ENCODE data around the gene OPCML. TPM values are rescaled to one million over a fixed set of nuclear protein-coding genes. Genes with fewer than 3 reads are reported as not detected.

Gene OPCML
- total and polyA plus RNA-seq, 2 experiments from 2014 or later: 1.2 to 4.4 TPM

DNA sequence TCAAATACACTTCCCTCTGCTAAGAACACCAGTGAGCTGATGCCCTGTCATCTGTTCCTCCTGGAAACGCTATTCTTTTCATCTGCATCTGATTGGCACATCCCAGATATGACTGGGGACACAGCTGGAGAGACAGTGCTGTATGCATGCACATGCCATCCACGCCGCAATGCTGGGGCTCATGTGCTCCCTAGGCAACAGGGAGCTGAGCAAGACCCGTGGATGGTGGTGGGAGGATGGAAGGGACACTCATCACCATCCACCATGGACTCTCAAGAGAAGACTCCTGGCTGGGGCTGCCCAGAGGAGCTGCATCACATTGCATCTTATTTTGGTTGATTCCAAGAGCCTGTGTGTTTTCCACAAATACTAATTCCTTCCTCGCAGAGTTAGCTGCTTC lies 534.9 kb downstream of the OPCML start:
- Mint-ChIP-seq H3K9me3 (peaks cover 3% of the 10 kb centered on the region; the same call in 1 of the 3 replicates), H3K27me3 (ENCODE audit: insufficient read depth, low read depth, poor library complexity) (peaks cover 33% of the 10 kb centered on the region), H3K4me3 (no peak overlapping the region), H3K4me1 (peaks cover 19% of the 10 kb centered on the region), H3K36me3 (ENCODE audit: low read depth) (no peaks in the 10 kb centered on the region; the same call in 2 of the 3 replicates), H3K27ac (no peak overlapping the region)
- Histone ChIP-seq H3K27me3 (ENCODE audit: insufficient read depth) (peaks cover 35% of the 10 kb centered on the region), H3K36me3 (ENCODE audit: insufficient read depth) (no peaks in the 10 kb centered on the region), H3K4me2 (no peak overlapping the region), H3K27ac (ENCODE audit: low read depth) (no peak overlapping the region), H2AFZ (no peak overlapping the region), H3K4me3 (no peak overlapping the region), H3K9me2 (ENCODE audit: insufficient read depth) (no peaks in the 10 kb centered on the region), H3F3A (replicated peaks; ENCODE audit: low read depth) (0 out of 2 replicates have a peak, but pooled peaks cover 2% of the 10 kb centered on the region), H3K79me2 (replicated peaks; ENCODE audit: insufficient read depth) (no peaks in the 10 kb centered on the region), H4K20me1 (replicated peaks; ENCODE audit: insufficient read depth) (no peaks in the 10 kb centered on the region), H3K4me1 (ENCODE audit: insufficient read depth) (peaks cover 20% of the 10 kb centered on the region)
- DNase-seq (ENCODE audit: low spot score) (no peak), ATAC-seq (no peak)
- TF ChIP-seq POLR2AphosphoS5 (IDR thresholded peaks at IDR 0.05; ENCODE audit: low read depth) (no peak), EZH2phosphoT487 (IDR thresholded peaks at IDR 0.05; ENCODE audit: unreplicated experiment) (no peak), ZNF331 (CRISPR knock-in tag; IDR thresholded peaks at IDR 0.05; ENCODE audit: low read depth) (no peak), EZH2 (IDR thresholded peaks at IDR 0.05; ENCODE audit: low read depth, unreplicated experiment) (no peak), STAT1 (IDR thresholded peaks at IDR 0.05; ENCODE audit: unreplicated experiment) (no peak), JUNB (IDR thresholded peaks at IDR 0.05; ENCODE audit: unreplicated experiment) (no peak)

DNA sequence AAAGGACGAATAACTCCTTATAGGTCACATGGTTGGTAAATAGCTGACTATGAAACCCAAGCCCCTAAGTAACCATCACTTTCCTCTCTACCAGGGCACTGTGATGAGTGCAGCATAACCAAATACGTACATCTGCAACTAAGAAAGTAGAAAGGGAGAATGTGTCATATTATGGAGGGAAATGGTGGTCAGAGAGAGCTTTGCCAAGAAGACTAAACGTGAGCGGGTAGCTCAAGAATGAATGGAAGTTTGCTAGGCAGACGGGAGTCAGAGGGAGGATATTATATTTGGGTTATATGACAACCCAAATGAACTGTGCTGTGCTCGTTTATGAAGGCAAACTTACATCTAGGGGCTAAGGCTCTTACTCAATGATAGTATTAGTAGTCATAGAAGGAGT lies 537.3 kb downstream of the OPCML start:
- Histone ChIP-seq H3K27ac (ENCODE audit: low read depth) (no peak overlapping the region), H4K20me1 (replicated peaks; ENCODE audit: insufficient read depth) (no peaks in the 10 kb centered on the region), H2AFZ (no peak overlapping the region), H3F3A (replicated peaks; ENCODE audit: low read depth) (0 out of 2 replicates have a peak, but pooled peaks cover 2% of the 10 kb centered on the region), H3K9me2 (ENCODE audit: insufficient read depth) (no peaks in the 10 kb centered on the region), H3K4me3 (no peak overlapping the region), H3K36me3 (ENCODE audit: insufficient read depth) (no peaks in the 10 kb centered on the region), H3K27me3 (ENCODE audit: insufficient read depth) (peaks cover 35% of the 10 kb centered on the region), H3K79me2 (replicated peaks; ENCODE audit: insufficient read depth) (no peaks in the 10 kb centered on the region), H3K4me1 (ENCODE audit: insufficient read depth) (peaks cover 20% of the 10 kb centered on the region), H3K4me2 (peak overlapping the region; percentile 86; the same call in 1 of the 2 replicates)
- no peak for TF ChIP-seq STAT1 (IDR thresholded peaks at IDR 0.05; ENCODE audit: unreplicated experiment)
- TF ChIP-seq ZNF331 (CRISPR knock-in tag; IDR thresholded peaks at IDR 0.05; ENCODE audit: low read depth): no peak
- no peaks in the 10 kb centered on the region for H3K36me3 Mint-ChIP-seq (ENCODE audit: low read depth)
- peaks cover 3% of the 10 kb centered on the region; the same call in 1 of the 3 replicates for H3K9me3 Mint-ChIP-seq
- ATAC-seq (no peak), DNase-seq (ENCODE audit: low spot score) (no peak)
- H3K4me3 Mint-ChIP-seq: no peak overlapping the region
- H3K27me3 Mint-ChIP-seq (ENCODE audit: insufficient read depth, low read depth, poor library complexity): peaks cover 28% of the 10 kb centered on the region
- peaks cover 19% of the 10 kb centered on the region for H3K4me1 Mint-ChIP-seq
- no peak overlapping the region for H3K27ac Mint-ChIP-seq

GRCh38 chr11:132993991-132994502 lies 538.3 kb downstream of the OPCML start:
- Histone ChIP-seq H3K4me3 (peak overlapping the region; percentile 65), H3K4me1 (ENCODE audit: insufficient read depth) (peaks cover 12% of the 10 kb centered on the region), H3K27me3 (ENCODE audit: insufficient read depth) (peaks cover 35% of the 10 kb centered on the region), H3K27ac (ENCODE audit: low read depth) (no peak overlapping the region), H3F3A (replicated peaks; ENCODE audit: low read depth) (0 out of 2 replicates have a peak, but pooled peaks cover 2% of the 10 kb centered on the region), H2AFZ (peak overlapping the region; percentile 82), H3K36me3 (ENCODE audit: insufficient read depth) (no peaks in the 10 kb centered on the region), H3K4me2 (peak overlapping the region; percentile 86), H4K20me1 (replicated peaks; ENCODE audit: insufficient read depth) (no peaks in the 10 kb centered on the region), H3K9me2 (ENCODE audit: insufficient read depth) (no peaks in the 10 kb centered on the region), H3K79me2 (replicated peaks; ENCODE audit: insufficient read depth) (no peaks in the 10 kb centered on the region)
- Mint-ChIP-seq H3K4me1 (peaks cover 11% of the 10 kb centered on the region), H3K9me3 (no peaks in the 10 kb centered on the region), H3K27ac (no peak overlapping the region), H3K4me3 (peak overlapping the region; percentile 67), H3K27me3 (ENCODE audit: insufficient read depth, low read depth, poor library complexity) (peaks cover 27% of the 10 kb centered on the region), H3K36me3 (ENCODE audit: low read depth) (no peaks in the 10 kb centered on the region)
- DNase-seq (ENCODE audit: low spot score) (peak; percentile 57), ATAC-seq (peak; percentile 64)
- TF ChIP-seq EZH2 (IDR thresholded peaks at IDR 0.05; ENCODE audit: low read depth, unreplicated experiment) (peak; percentile 62), EZH2phosphoT487 (IDR thresholded peaks at IDR 0.05; ENCODE audit: unreplicated experiment) (no peak)

All from GM23338 (cell line).